Measurements from ENCODE around the gene SF3A1. TPM values are rescaled to one million over a fixed set of nuclear protein-coding genes. Genes with fewer than 3 reads are reported as not detected.

Gene SF3A1
- total RNA-seq, 1 experiment from 2014 or later, result 167 TPM

DNA sequence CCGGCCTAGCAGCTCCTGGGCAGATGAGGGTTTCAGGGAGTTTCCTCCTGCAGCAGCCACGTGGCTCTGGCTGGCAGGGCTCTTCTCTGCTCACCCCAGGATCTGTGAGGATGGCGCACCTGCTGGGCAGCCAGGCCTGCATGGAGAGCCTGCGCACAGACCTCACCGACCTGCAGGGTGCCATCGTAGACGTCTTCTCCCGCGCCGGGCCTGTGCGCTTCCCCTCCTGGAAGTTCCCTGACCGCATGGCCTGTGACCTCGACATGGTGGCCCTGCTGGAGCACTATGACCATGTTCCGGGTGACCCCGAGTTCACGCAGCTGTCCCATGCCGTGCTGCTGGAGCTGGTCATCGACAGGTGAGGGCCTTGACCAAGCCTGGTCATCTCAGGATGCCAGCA lies 9.2 kb upstream of the SF3A1 start:
- no peaks in the 10 kb centered on the region for H3K27me3 Mint-ChIP-seq (ENCODE audit: insufficient read depth, unreplicated experiment)
- H3K9me3 Mint-ChIP-seq (ENCODE audit: unreplicated experiment), result no peaks in the 10 kb centered on the region
- intact Hi-C loops (cut with micrococcal nuclease), result no loop called here
- no peak overlapping the region for H3K4me3 Mint-ChIP-seq (ENCODE audit: unreplicated experiment)
- POLR2A ChIA-PET, result interaction anchor here (2.9 kb wide), 1 partner anchor 10 kb away, joined by 10 read pairs; the partner anchor contains the start of genes CCDC157 and SF3A1
- DNase-seq (ENCODE audit: unreplicated experiment), result no peak
- no peak overlapping the region for H3K27ac Mint-ChIP-seq (ENCODE audit: low read depth, unreplicated experiment)
- H3K4me1 Mint-ChIP-seq (ENCODE audit: insufficient read depth, unreplicated experiment), result no peaks in the 10 kb centered on the region
- no TSS peak for BruUV-seq (replicated peaks)
- H3K36me3 Mint-ChIP-seq (ENCODE audit: insufficient read depth, unreplicated experiment), result no peaks in the 10 kb centered on the region
- TF ChIP-seq, protein P1, sequence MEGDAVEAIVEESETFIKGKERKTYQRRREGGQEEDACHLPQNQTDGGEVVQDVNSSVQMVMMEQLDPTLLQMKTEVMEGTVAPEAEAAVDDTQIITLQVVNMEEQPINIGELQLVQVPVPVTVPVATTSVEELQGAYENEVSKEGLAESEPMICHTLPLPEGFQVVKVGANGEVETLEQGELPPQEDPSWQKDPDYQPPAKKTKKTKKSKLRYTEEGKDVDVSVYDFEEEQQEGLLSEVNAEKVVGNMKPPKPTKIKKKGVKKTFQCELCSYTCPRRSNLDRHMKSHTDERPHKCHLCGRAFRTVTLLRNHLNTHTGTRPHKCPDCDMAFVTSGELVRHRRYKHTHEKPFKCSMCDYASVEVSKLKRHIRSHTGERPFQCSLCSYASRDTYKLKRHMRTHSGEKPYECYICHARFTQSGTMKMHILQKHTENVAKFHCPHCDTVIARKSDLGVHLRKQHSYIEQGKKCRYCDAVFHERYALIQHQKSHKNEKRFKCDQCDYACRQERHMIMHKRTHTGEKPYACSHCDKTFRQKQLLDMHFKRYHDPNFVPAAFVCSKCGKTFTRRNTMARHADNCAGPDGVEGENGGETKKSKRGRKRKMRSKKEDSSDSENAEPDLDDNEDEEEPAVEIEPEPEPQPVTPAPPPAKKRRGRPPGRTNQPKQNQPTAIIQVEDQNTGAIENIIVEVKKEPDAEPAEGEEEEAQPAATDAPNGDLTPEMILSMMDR (IDR thresholded peaks at IDR 0.05; ENCODE audit: unreplicated experiment), result no peak
- CTCF ChIA-PET, result interaction anchor here (0.9 to 1.1 kb wide), 3 partner anchors 78 to 258 kb away, joined by 3 to 4 read pairs (median 3); no protein-coding TSS in a partner anchor

DNA sequence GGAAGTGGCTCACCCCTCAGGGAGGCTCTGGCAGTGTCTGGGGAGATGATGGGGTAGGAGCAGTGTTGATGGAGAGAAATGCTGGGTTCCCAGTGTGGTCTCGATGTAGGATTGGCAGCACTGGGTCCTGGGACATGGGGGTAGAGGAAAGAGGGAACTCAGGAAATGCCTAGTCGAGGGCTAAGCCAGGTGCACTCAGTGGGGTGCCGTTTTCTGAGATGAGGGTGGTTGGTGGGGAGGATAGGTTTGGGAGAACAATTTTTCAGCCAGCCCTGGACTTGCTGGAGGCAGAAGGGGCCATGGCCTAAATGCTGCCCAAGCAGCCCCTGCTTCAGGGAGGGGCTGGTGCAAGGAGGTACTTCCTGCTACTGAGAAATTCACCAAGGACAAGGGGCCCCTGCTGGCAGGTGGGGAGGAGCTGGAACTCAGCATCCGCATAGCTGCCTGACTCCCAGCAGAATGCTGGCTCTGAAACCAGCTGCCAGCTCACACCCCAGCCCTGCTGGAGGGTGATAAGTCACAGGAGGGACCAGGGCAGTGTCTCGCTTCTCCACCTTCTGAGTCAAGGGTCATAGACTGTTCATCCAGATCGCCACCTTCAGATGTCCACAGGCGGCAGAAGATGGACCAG lies 6.1 kb upstream of the SF3A1 start:
- no peak overlapping the region for H3K27ac Mint-ChIP-seq (ENCODE audit: low read depth, unreplicated experiment)
- BruUV-seq (replicated peaks), result no TSS peak
- DNase-seq (ENCODE audit: unreplicated experiment), result no peak
- no peaks in the 10 kb centered on the region for H3K27me3 Mint-ChIP-seq (ENCODE audit: insufficient read depth, unreplicated experiment)
- intact Hi-C loops (cut with micrococcal nuclease), result no loop called here
- H3K4me1 Mint-ChIP-seq (ENCODE audit: insufficient read depth, unreplicated experiment), result peaks cover 5% of the 10 kb centered on the region
- POLR2A ChIA-PET, result no interaction called here
- TF ChIP-seq, protein P1 (IDR thresholded peaks at IDR 0.05; ENCODE audit: unreplicated experiment), result no peak
- H3K36me3 Mint-ChIP-seq (ENCODE audit: insufficient read depth, unreplicated experiment), result no peaks in the 10 kb centered on the region
- no peak overlapping the region for H3K4me3 Mint-ChIP-seq (ENCODE audit: unreplicated experiment)
- CTCF ChIA-PET, result interaction anchor here (0.5 to 0.6 kb wide), 2 partner anchors 46 to 918 kb away, joined by 3 read pairs; no protein-coding TSS in a partner anchor
- no peaks in the 10 kb centered on the region for H3K9me3 Mint-ChIP-seq (ENCODE audit: unreplicated experiment)

DNA sequence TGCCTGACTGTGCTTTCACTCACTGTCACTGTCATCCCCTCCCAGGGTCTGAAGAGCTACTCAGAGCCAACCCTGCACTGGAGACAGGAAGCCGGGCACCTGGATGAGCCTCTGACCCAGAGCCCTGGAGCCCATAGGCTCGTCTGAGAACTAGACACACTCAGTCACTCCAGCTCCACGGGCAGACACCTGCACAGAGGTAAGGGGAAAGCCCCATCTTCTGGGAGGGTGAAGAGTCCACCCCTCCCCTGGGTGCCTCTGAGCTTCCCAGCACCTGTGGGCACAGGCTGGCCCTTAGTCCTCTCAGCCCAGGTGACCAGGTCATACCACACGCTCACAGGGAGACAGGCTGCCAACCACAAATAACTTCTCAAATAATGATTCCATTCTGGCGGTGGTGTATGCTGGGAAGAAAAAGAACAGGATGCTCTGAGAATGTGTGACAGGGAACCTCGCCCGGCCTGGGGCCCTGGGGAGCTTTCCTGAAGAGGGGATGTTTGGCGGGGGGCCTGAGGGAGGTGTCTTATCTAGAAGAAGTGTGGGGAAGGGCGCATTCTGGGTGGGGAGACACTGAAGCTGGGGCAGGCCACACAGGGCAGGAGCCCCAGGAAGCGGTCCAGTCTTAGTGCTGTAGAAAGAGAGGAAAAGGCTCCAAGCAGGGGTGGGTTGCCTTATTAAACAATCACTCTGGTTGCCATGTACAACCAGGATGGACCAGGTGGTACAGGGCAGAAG lies 5.4 kb upstream of the SF3A1 start:
- BruUV-seq (replicated peaks), result no TSS peak
- H3K9me3 Mint-ChIP-seq (ENCODE audit: unreplicated experiment), result no peaks in the 10 kb centered on the region
- H3K4me1 Mint-ChIP-seq (ENCODE audit: insufficient read depth, unreplicated experiment), result peaks cover 5% of the 10 kb centered on the region
- no peak for DNase-seq (ENCODE audit: unreplicated experiment)
- H3K27ac Mint-ChIP-seq (ENCODE audit: low read depth, unreplicated experiment), result no peak overlapping the region
- intact Hi-C loops (cut with micrococcal nuclease), result no loop called here
- ChIA-PET POLR2A (no interaction called here), CTCF (interaction anchor here (0.5 to 0.6 kb wide), 2 partner anchors 45 to 917 kb away, joined by 3 read pairs; no protein-coding TSS in a partner anchor)
- TF ChIP-seq, protein P1 (IDR thresholded peaks at IDR 0.05; ENCODE audit: unreplicated experiment), result no peak
- no peak overlapping the region for H3K4me3 Mint-ChIP-seq (ENCODE audit: unreplicated experiment)
- no peaks in the 10 kb centered on the region for H3K36me3 Mint-ChIP-seq (ENCODE audit: insufficient read depth, unreplicated experiment)
- H3K27me3 Mint-ChIP-seq (ENCODE audit: insufficient read depth, unreplicated experiment), result no peaks in the 10 kb centered on the region

DNA sequence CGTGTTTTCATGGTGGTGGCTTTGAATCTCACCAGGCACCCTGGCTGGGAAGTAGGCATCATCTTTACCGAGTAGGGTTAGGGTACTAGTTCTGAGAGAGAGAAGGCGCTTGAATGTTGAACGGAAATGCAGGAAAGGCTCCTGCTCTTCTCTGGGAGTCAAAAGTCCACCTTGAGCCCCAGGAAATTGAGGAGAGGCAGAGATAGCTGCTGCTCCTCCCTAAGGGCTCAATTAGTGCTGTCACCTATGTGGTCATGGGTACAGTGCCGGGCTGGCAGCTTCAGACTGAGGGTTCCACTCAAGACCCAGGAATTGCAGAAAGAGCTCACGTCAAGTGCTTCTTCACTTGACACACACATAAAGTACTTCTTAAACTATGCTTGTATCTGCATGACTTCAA lies 1.8 kb upstream of the SF3A1 start:
- ChIA-PET CTCF (interaction anchor here (0.7 to 1.3 kb wide), 6 partner anchors 19 to 250 kb away, joined by 3 to 4 read pairs (median 3); partner anchors contain the start of gene RNF215), POLR2A (interaction anchor here (0.6 to 1.2 kb wide), 3 partner anchors 15 to 64 kb away, joined by 3 to 4 read pairs (median 4); partner anchors contain the start of gene SEC14L2)
- Mint-ChIP-seq H3K27ac (ENCODE audit: low read depth, unreplicated experiment) (no peak overlapping the region), H3K9me3 (ENCODE audit: unreplicated experiment) (no peaks in the 10 kb centered on the region), H3K27me3 (ENCODE audit: insufficient read depth, unreplicated experiment) (no peaks in the 10 kb centered on the region), H3K4me1 (ENCODE audit: insufficient read depth, unreplicated experiment) (peaks cover 26% of the 10 kb centered on the region), H3K4me3 (ENCODE audit: unreplicated experiment) (no peak overlapping the region), H3K36me3 (ENCODE audit: insufficient read depth, unreplicated experiment) (peaks cover 13% of the 10 kb centered on the region)
- no peak for DNase-seq (ENCODE audit: unreplicated experiment)
- intact Hi-C loops (cut with micrococcal nuclease), result no loop called here
- no TSS peak for BruUV-seq (replicated peaks)
- TF ChIP-seq, protein P1 (IDR thresholded peaks at IDR 0.05; ENCODE audit: unreplicated experiment), result no peak

All from MCF 10A (cell line).